GM21717 (cell line): ENCODE results near the gene CCR8.
"Not testable (repeated sequence)": the region's sequence is repeated elsewhere in the genome, so short reads cannot be mapped to it uniquely, and the experiment has no call there.

Experiments used
- ATAC-seq: cut with Tn5 transposase; IDR thresholded peaks from one replicate; pipeline ENCODE4 v1.9.1; 2021; ENCODE audit warnings: mild to moderate bottlenecking, moderate library complexity; ENCODE audit not compliant: unreplicated experiment

CCR8 gene

DNA sequence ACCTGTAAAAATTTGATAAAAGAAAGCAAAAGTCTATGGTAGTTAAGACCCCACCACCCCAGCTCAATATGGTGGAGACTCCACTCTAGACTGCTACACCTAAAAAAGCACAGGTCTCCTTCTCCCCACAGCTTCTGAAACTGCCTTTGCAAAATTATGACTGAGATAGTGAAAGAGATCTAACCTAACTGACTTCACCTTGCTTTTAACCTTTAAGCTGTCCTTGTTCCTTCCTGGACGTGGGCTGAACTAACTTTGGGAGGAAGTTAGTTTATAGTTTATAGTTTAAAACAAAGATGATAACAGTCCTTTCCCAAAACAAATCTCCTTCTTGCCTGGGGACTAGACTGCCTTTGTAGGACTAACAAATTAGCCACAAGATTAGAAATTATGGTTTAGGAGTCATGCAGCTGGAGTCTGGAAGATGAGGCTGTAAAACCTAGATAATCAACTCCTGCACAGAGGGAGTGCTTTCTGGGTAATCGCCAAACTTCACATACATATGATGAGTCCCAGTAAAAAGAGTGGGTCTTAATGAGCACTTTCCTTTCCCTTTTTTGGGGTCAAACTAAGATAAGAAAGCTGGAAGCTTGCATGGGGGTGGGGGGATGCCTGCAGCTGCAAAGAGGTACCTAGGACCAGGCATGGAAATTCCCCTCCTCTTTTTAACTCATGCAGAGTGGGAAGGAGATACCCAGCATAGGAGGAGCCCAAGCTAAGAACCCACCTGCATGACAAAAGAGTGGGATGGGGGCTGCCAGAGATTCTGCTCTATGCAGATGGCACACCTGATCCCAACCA lies 17.5 kb downstream of the CCR8 start:
- ATAC-seq = peak; percentile 84

GRCh38 chr3:39347586-39347876 lies 18.0 kb downstream of the CCR8 start:
- no peak for ATAC-seq

DNA sequence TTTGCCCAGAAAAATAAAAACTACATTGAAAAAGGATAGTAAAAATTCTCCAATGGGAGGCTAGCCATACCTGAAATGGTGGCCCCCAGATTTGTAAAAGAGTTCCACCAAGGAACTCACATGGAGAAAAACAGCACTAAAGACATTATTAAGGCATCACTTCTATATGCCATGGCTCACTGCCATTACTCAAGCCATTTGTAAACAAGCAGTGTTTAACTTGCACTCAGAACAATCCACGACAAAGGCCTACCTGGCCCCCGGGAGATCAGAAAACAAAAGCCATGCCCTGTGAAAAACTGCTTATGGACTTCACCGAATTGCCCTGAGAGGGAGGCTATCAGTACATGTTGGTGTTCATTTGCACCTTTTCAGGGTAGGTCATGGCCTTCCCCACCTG lies 19.6 kb downstream of the CCR8 start:
- no peak for ATAC-seq

GRCh38 chr3:39350714-39351113 lies 21.2 kb downstream of the CCR8 start:
- no peak for ATAC-seq

DNA sequence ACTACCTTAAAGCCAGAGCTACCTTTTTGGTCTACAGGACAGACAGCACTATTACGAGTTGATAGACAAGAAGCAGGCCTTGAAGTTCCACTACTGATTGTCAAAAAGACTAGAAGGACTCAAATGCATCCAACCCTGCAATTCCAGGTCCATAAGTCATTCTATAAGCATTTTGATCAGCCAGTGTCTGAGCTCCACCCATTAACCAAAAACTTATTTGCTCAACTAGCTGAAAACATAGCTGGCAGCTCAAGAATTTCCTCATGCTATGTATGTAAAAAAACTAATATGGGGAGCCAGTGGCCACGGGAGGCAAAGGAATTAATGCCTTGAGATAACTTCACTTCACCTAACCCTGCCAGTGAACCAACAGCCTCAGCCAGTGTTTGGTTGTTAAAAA lies 21.6 kb downstream of the CCR8 start:
- ATAC-seq = not testable (repeated sequence)

- not testable (repeated sequence) for ATAC-seq
Observed at GRCh38 chr3:39353168-39353927, 23.8 kb downstream of the CCR8 start.

GRCh38 chr3:39358333-39358732 lies 28.8 kb downstream of the CCR8 start:
- no peak for ATAC-seq

GRCh38 chr3:39361252-39361927 lies 31.9 kb downstream of the CCR8 start:
- peak; percentile 59 for ATAC-seq

- ATAC-seq = no peak
Observed at GRCh38 chr3:39362192-39362591, 32.7 kb downstream of the CCR8 start.

DNA sequence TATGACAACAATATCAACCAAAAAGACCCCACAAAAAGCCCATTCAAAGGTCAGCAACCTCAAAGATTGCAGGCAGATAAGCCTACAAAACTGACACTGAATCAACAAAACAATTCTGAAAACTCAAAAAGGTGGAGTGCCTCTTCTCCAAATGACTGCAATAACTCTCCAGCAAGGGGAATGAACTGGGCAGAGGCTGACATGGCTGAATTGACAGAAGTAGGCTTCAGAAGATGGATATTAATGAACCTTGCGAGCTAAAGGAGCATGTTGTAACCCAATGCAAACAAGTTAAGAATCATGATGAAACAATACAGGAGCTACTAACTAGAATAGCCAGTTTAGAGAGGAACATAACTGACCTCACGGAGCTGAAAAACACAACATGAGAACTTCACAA lies 33.3 kb downstream of the CCR8 start:
- ATAC-seq = no peak

- not testable (repeated sequence) for ATAC-seq
Observed at GRCh38 chr3:39370450-39370849, 40.9 kb downstream of the CCR8 start.

GRCh38 chr3:39372833-39373232 lies 43.3 kb downstream of the CCR8 start:
- ATAC-seq = no peak

GRCh38 chr3:39376959-39377634 lies 47.6 kb downstream of the CCR8 start:
- no peak for ATAC-seq

DNA sequence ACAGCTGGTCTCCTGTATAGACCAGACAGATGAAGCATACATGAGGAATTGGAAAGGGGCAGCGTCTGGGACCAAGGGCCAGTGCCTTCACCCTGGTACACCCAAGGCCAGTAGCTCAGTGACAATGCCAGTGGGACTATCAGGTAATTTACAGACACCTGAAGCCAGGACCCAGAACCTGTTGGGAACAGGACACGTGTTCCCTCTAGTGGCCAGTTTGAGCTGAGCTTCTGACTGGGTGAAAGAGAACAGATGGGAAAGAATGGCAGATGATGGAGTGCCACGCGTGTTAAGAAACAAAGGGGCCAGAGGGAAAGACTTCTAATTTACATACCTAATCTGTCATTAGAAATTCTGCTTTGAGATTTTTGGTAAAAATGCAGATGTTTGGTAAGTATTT lies 48.6 kb downstream of the CCR8 start:
- peak; percentile 57 for ATAC-seq

DNA sequence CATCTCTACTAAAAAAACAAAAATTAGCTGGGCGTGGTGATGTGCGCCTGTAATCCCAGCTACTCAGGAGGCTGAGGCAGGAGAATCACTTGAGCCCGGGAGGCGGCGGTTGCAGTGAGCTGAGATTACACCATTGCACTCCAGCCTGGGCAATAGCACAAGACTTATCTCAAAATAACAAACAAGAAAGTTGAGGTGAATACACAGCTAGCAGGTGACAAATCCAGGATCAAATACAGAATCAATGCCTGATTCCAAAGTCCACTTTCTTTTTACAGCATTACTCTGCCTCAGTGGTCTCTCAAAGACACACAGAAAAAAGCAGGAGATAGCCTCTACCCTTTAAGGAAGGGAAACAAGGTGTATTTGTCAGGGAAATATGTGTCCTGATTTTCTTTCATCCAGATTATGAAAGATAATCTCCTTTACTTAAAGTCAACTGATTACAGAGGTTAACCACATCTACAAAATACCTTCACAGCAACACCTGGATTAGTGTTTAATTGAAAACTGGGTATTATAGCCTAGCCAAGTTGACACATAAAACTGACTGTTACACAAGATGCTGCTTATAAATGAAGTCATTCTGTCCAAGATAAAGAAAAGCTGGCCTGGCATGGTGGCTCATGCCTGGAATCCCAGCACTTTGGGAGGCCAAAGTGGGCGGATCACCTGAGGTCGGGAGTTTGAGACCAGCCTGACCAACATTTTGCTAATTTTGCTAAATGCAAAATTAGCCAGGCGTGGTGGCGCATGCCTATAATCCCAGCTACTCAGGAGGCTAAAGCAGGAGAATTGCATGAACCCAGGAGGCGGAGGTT lies 49.7 kb downstream of the CCR8 start:
- no peak for ATAC-seq

GRCh38 chr3:39379778-39380155 lies 50.3 kb downstream of the CCR8 start:
- no peak for ATAC-seq

GRCh38 chr3:39381432-39381831 lies 51.9 kb downstream of the CCR8 start:
- no peak for ATAC-seq
